Naive B cell (primary cell): ENCODE results near the gene STK38L. TPM values are rescaled to one million over a fixed set of nuclear protein-coding genes. Genes with fewer than 3 reads are reported as not detected.

Source experiments
- ATAC-seq, 2 donors: fragments of 150-1000 bp; cut with Tn5 transposase; 2 replicates each; pipeline ENCODE4 v1.10.0; 2021; ENCODE audit warnings: low read depth in 2 of 2, mild to moderate bottlenecking in 2 of 2, moderate library complexity in 2 of 2
- DNase-seq: peaks from one replicate; pipeline ENCODE4 v3.0.0; 2022
- H3K27ac Mint-ChIP-seq, 6 donors: one replicate each; pipeline ENCODE4 v1.8.0; 2020 to 2022; ENCODE audit warnings: mild to moderate bottlenecking in 6 of 6, mixed read lengths in 6 of 6, moderate library complexity in 5 of 6, inconsistent platforms in 2 of 6
- H3K27me3 Mint-ChIP-seq, 3 donors: one replicate each; pipeline ENCODE4 v1.8.0; 2021 to 2022; ENCODE audit warnings: mixed read lengths in 3 of 3, mild to moderate bottlenecking in 1 of 3
- H3K36me3 Mint-ChIP-seq, 2 donors: one replicate each; pipeline ENCODE4 v1.8.0; 2020 to 2022; ENCODE audit warnings: mixed read lengths in 2 of 2, inconsistent platforms in 1 of 2, mild to moderate bottlenecking in 1 of 2
- H3K4me1 Mint-ChIP-seq, 3 donors: one replicate each; pipeline ENCODE4 v1.8.0; 2020 to 2022; ENCODE audit warnings: mixed read lengths in 3 of 3, inconsistent platforms in 1 of 3, mild to moderate bottlenecking in 1 of 3, moderate library complexity in 1 of 3
- H3K4me3 Mint-ChIP-seq, 8 donors: one replicate each; pipeline ENCODE4 v1.8.0; 2020 to 2022; ENCODE audit warnings: mild to moderate bottlenecking in 8 of 8, mixed read lengths in 8 of 8, moderate library complexity in 8 of 8, inconsistent platforms in 2 of 8
- H3K9me3 Mint-ChIP-seq, 7 donors: one replicate each; pipeline ENCODE4 v1.8.0; 2020 to 2022; ENCODE audit warnings: mixed read lengths in 7 of 7, mild to moderate bottlenecking in 5 of 7, inconsistent platforms in 2 of 7, moderate library complexity in 1 of 7
- polyA plus RNA-seq, 6 donors: library from polyadenylated mRNA; unstranded; fragments of 300-500 nt; fragmentation: Illumina TruSeq; gene quantifications; one replicate each; pipeline ENCODE4 v1.2.3, GENCODE V29; 2021; ENCODE audit warnings: low read depth in 6 of 6

The STK38L gene
- polyA plus RNA-seq, 6 donors from 2014 or later = 5.0 to 10.4 (median 8.2) TPM

DNA sequence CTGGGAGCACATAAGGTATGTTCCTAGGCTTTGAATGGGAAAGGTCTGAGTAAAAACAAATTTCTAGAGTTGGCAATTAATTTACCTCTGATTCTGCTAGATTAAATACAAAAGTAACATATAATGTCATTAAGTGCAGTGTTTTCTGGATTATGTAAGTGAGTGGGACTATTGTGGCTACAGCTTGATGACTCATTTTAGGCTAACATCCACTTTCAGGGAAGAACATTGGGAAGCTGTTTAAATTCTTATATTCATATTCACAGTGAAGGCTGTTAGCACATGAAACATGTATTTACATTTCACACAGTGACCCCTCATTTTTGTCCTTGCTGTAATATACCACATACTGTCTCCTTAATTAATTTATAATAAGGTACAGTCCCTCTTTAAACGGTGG lies 75.3 kb downstream of the STK38L start:
- H3K27ac Mint-ChIP-seq = no peak overlapping the region
- no peaks in the 10 kb centered on the region for H3K9me3 Mint-ChIP-seq
- H3K4me1 Mint-ChIP-seq = no peaks in the 10 kb centered on the region
- H3K4me3 Mint-ChIP-seq = no peak overlapping the region
- peaks cover 0 to 4% of the 10 kb centered on the region in 2 donors for H3K36me3 Mint-ChIP-seq
- ATAC-seq (no peak), DNase-seq (no peak)
- H3K27me3 Mint-ChIP-seq = no peaks in the 10 kb centered on the region

DNA sequence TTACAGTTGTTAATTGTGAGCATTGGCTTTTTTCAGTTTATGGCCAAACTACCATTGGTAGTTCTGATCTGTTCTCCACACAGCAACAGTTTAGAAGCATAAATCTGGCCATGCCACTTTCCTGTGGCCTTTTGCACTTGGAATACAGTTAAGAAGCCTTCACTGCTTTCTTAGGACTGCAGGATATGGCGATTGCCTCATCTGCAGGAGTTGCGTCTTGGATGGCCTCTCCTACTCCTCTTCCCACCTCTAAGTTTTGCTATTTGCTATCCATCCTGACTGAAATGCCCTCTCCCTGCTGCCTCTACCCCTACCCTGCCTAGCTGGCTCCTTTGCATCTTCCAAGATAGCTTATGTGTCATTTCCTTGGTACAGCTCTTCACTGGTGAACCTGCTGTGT lies 75.8 kb downstream of the STK38L start:
- Mint-ChIP-seq H3K4me1 (no peaks in the 10 kb centered on the region), H3K9me3 (no peaks in the 10 kb centered on the region), H3K27ac (no peak overlapping the region), H3K27me3 (no peaks in the 10 kb centered on the region), H3K36me3 (peaks cover 0 to 4% of the 10 kb centered on the region in 2 donors), H3K4me3 (no peak overlapping the region)
- ATAC-seq = no peak
- DNase-seq = no peak

DNA sequence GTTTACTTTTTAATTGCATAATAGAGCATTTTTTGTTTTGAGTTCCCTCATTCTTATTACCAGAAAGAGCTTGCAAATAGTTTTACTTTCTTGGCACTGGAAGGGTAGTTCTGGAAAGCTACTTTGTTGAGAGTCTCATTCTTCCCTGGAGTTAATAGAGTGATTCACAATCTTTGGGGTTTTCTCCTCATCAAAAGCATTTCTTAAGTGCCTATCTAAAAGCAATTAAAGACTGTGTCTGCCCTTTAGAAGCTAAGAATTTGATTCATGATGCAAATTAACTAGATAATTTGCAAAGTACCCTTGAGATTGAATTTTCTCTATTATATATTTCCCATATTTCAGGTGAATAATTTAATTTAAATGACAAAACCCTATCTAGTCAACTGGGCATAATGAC lies 80.4 kb downstream of the STK38L start:
- Mint-ChIP-seq H3K36me3 (peaks cover 0 to 4% of the 10 kb centered on the region in 2 donors), H3K9me3 (no peaks in the 10 kb centered on the region)
- ATAC-seq = no peak

DNA sequence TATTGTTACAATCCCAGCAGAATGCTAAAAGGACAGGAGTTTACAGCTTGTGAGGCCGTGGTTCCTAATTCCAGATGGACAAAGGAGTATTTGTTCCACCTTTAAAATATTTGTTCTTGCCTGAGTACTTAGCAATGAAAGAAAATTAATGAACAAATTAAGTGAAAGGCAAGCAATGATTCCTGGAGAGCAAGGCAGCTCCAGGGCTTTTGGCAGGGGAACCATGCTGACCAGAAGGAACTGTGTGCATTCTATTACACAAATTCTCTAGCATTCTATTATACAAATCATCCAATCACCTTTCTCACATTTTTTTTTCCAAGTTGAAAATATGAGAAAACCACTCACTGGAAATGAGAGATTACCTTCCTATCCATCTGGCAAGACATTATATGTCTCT lies 86.8 kb downstream of the STK38L start:
- DNase-seq = no peak
- no peak for ATAC-seq
- Mint-ChIP-seq H3K36me3 (peaks cover 0 to 6% of the 10 kb centered on the region in 2 donors), H3K4me1 (peaks cover 11 to 14% (median 13%) of the 10 kb centered on the region in 3 donors), H3K27me3 (peaks cover 6 to 27% (median 24%) of the 10 kb centered on the region in 3 donors), H3K4me3 (peak overlapping the region in 1 of 8 donors; percentile 78), H3K9me3 (no peaks in the 10 kb centered on the region), H3K27ac (no peak overlapping the region)

More for the DNA sequence above, 80.4 kb downstream of the STK38L start:
- no peak for DNase-seq
- Mint-ChIP-seq H3K4me1 (no peaks in the 10 kb centered on the region), H3K4me3 (no peak overlapping the region), H3K27me3 (no peaks in the 10 kb centered on the region), H3K27ac (no peak overlapping the region)

- Mint-ChIP-seq H3K27ac (no peak overlapping the region), H3K9me3 (no peaks in the 10 kb centered on the region), H3K4me3 (peak overlapping the region in 4 of 8 donors; percentile 30 to 90 (median 56)), H3K4me1 (peaks cover 11 to 14% (median 13%) of the 10 kb centered on the region in 3 donors), H3K36me3 (peaks cover 0 to 6% of the 10 kb centered on the region in 2 donors), H3K27me3 (peaks cover 6 to 27% (median 24%) of the 10 kb centered on the region in 3 donors)
- no peak for DNase-seq
- ATAC-seq = no peak
These were observed 87.3 kb downstream of the STK38L start for GRCh38 chr12:27331291-27331926.

GRCh38 chr12:27331927-27332324 lies 87.8 kb downstream of the STK38L start:
- no peak for DNase-seq
- no peak for ATAC-seq
- H3K27me3 Mint-ChIP-seq = peaks cover 6 to 27% (median 24%) of the 10 kb centered on the region in 3 donors

GRCh38 chr12:27332407-27332713 lies 88.3 kb downstream of the STK38L start:
- peak overlapping the region; percentile 31 to 94 (median 82) for H3K4me3 Mint-ChIP-seq

More at GRCh38 chr12:27331927-27332324, 87.8 kb downstream of the STK38L start:
- peaks cover 0 to 6% of the 10 kb centered on the region in 2 donors for H3K36me3 Mint-ChIP-seq
- H3K4me1 Mint-ChIP-seq = peaks cover 11 to 14% (median 13%) of the 10 kb centered on the region in 3 donors
- peak overlapping the region in 2 of 6 donors; percentile 66 to 81 for H3K27ac Mint-ChIP-seq
- no peaks in the 10 kb centered on the region for H3K9me3 Mint-ChIP-seq
- peak overlapping the region; percentile 31 to 94 (median 82) for H3K4me3 Mint-ChIP-seq

DNA sequence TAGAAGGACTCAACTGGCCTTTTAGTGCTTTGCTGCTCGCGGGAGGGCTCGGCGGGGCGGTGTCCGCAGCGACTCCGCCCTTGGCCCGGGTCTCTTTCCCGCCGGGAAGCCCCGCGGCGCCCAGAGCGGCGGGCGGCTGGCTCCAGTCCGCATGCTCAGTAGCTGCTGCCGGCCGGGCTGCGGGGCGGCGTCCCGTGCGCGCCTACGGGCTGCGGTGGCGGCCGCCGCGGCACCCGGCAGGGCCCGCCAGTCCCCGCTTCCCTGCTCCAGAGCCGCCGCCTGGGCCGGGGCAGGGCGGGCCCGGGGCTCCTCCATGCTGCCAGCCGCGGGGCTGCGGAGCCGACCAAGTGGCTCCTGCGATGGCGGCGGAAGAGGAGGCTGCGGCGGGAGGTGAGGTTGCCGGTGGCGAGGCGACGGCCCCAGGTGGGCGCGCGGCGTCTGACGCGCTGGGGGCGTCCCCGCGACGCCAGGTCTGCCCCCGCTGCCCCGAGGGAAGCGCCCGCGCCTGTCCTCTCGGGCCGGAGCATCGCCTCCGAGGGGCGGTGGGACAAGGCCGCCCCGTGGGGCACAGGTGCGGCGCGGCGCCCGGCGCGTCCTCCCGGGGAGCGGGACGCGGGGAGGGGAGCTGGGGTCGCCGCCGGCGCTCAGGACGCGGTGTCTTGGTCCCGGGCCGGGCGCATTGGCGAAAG lies 88.8 kb downstream of the STK38L start, which contains the start of gene BMAL2:
Gene BMAL2, plus strand, starts transcription at position 123 of the 689 bp plus-strand sequence. Its CDS starts 237 bp downstream, at position 360.
- ATAC-seq (peak; percentile 55 to 56), DNase-seq (peak; percentile 40)
- peaks cover 11 to 14% (median 13%) of the 10 kb centered on the region in 3 donors for H3K4me1 Mint-ChIP-seq
- no peaks in the 10 kb centered on the region for H3K9me3 Mint-ChIP-seq
- H3K27me3 Mint-ChIP-seq = peaks cover 6 to 27% (median 24%) of the 10 kb centered on the region in 3 donors
- peak within 1 kb of the TSS in 4 of 6 donors; percentile 56 to 88 (median 74) for H3K27ac Mint-ChIP-seq
- H3K4me3 Mint-ChIP-seq = peak within 1 kb of the TSS; percentile 92 to 96 (median 94)
- H3K36me3 Mint-ChIP-seq = peaks cover 0 to 6% of the 10 kb centered on the region in 2 donors

More at GRCh38 chr12:27332407-27332713, 88.3 kb downstream of the STK38L start:
- Mint-ChIP-seq H3K27ac (peak overlapping the region in 1 of 6 donors; percentile 66), H3K36me3 (peaks cover 0 to 6% of the 10 kb centered on the region in 2 donors), H3K9me3 (no peaks in the 10 kb centered on the region), H3K27me3 (peaks cover 6 to 27% (median 24%) of the 10 kb centered on the region in 3 donors), H3K4me1 (peaks cover 11 to 14% (median 13%) of the 10 kb centered on the region in 3 donors)
- no peak for DNase-seq
- ATAC-seq = no peak

DNA sequence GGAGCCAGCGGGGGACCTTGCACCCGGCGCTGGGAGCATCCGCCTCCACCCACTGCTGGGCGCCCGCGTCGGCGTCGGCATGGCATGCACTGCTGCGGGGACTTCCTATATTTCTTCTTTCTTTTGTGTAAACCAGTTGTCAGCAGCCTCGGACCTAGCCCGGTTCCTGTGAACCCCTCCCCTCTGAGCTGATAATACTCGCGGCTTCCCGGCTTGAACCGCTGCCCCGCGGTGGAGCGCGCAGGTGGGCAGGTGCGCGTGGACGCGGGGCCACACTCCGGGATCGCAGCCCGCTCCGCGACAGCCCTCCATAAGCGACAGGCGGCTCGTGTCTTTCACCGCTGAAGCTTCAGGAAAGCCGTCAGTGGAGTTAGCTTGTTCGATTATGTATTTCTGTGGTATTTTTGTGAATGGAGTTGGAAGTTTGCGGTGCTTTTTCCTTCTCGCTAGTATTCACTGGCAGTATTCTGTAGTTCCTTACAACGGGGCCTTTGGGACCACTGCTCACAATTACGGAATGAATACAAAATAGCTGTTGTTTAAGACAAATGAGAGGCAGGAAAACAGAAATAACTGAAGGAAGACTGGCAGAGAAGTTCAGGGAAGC lies 89.4 kb downstream of the STK38L start:
- DNase-seq (peak; percentile 46), ATAC-seq (peak; percentile 84 to 89)
- H3K27me3 Mint-ChIP-seq = peaks cover 6 to 27% (median 24%) of the 10 kb centered on the region in 3 donors
- H3K4me3 Mint-ChIP-seq = peak overlapping the region; percentile 92 to 96 (median 94)
- no peaks in the 10 kb centered on the region for H3K9me3 Mint-ChIP-seq
- H3K36me3 Mint-ChIP-seq = peaks cover 0 to 6% of the 10 kb centered on the region in 2 donors
- peak overlapping the region in 3 of 6 donors; percentile 8 to 88 (median 56) for H3K27ac Mint-ChIP-seq
- H3K4me1 Mint-ChIP-seq = peaks cover 11 to 14% (median 13%) of the 10 kb centered on the region in 3 donors

DNA sequence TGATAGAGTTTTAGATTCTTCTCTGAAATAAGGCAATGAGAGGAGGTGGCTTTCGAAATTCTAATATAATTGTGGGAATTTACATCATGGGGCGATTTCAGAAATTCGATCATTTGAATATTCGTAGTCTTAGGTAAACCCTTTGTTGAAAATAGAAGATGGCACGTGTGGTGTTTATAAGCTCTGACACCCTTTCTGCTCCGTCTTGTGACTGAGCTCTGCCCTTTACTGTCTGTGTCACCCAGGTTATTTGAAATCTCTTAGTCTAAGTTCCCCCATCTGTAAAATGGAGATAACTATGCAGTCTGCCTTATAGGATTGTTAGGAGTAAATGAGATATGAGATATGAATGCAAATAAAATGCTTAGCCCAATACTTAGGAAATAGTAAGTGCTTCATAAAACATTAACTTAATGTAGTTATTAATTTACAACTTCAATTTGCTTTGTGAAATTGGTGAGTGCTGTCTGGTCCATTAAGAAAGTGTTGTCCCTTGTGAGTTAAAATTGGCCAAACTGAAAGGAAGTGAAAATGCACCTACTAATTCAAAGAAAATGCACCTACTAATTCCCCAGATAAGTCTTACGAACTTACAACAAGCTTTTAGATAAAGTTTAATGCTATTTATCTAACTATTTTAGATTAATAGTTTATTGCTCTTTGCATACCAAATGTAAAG lies 90.1 kb downstream of the STK38L start:
- Mint-ChIP-seq H3K9me3 (no peaks in the 10 kb centered on the region), H3K27me3 (peaks cover 6 to 27% (median 24%) of the 10 kb centered on the region in 3 donors), H3K4me1 (peaks cover 11 to 14% (median 13%) of the 10 kb centered on the region in 3 donors), H3K27ac (peak overlapping the region in 2 of 6 donors; percentile 38 to 88), H3K4me3 (peak overlapping the region; percentile 49 to 96 (median 94)), H3K36me3 (peaks cover 0 to 6% of the 10 kb centered on the region in 2 donors)
- ATAC-seq (no peak), DNase-seq (no peak)

GRCh38 chr12:27334721-27335082 lies 90.6 kb downstream of the STK38L start:
- Mint-ChIP-seq H3K4me3 (peak overlapping the region in 1 of 8 donors; percentile 96), H3K36me3 (peaks cover 0 to 6% of the 10 kb centered on the region in 2 donors), H3K4me1 (peaks cover 11 to 14% (median 13%) of the 10 kb centered on the region in 3 donors), H3K9me3 (no peaks in the 10 kb centered on the region), H3K27ac (no peak overlapping the region), H3K27me3 (peaks cover 6 to 27% (median 24%) of the 10 kb centered on the region in 3 donors)
- no peak for DNase-seq
- ATAC-seq = no peak

DNA sequence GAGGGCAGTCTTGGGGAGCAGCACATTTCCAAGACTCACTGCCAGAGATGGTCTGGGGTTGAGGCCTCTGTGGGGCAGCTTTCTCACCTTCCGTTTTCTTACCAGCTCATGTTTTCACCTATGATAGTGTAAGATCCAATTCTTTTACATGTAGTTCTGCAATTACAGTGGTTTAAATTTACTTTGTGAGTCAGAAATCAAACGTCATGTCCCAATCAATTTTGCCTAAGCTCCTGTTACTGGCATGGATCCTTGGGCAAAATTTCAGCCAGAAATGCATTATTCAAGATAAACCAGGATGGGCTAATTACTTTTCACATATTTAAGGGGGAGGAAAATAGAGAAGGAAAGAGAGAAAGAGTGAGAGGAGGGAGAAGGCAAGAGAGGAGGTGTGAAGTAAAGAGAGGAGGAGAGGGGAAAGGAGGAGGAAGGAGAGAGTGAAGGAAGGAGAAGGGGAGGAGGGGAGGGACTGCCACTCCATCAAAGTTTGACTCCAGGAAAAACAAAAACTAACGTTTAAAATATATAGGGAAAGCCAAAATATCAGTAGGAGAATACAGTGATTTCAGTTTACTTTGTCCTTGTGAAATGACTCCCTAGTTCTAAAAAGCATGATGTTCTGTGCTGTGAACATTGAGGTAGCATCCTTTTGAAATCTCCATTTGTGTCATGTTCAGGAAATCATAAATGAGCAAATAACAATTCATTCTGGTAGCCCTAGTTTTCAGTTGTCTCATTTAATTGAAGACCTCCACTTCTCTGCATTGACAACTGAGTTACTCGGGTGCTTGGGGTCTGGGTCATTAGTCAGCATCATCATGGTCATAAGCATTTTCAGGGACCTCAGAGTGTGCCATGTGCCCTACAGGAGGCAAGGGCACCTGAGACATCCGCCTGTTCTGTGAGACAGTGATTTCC lies 91.5 kb downstream of the STK38L start:
- Mint-ChIP-seq H3K36me3 (peaks cover 0 to 6% of the 10 kb centered on the region in 2 donors), H3K27me3 (peaks cover 2 to 24% (median 23%) of the 10 kb centered on the region in 3 donors), H3K27ac (no peak overlapping the region), H3K4me1 (peaks cover 11 to 14% (median 13%) of the 10 kb centered on the region in 3 donors), H3K9me3 (no peaks in the 10 kb centered on the region), H3K4me3 (peak overlapping the region in 1 of 8 donors; percentile 16)
- ATAC-seq (no peak), DNase-seq (no peak)
